Hindlimb muscle (tissue), 1 donor: ENCODE measurements around the gene EBP. TPM values are rescaled to one million over a fixed set of nuclear protein-coding genes. Genes with fewer than 3 reads are reported as not detected.
"Not testable (repeated sequence)": the region's sequence is repeated elsewhere in the genome, so short reads cannot be mapped to it uniquely, and the experiment has no call there.

Source experiments
- DNase-seq: peaks from one replicate; pipeline ENCODE4 v3.0.0-alpha.2; 2013
- polyA plus RNA-seq: library from polyadenylated mRNA; unstranded; fragments of 120-200 nt; gene quantifications from one replicate; pipeline ENCODE4 v1.2.1, GENCODE V29; 2013; ENCODE audit not compliant: insufficient read length

Gene EBP
- polyA plus RNA-seq, 1 donor: 20.0 TPM

- DNase-seq: not testable (repeated sequence)
Observed at GRCh38 chrX:48525853-48526252, 4.2 kb downstream of the EBP start.

GRCh38 chrX:48530736-48531135 lies 9.1 kb downstream of the EBP start:
- no peak for DNase-seq

GRCh38 chrX:48531358-48531959 lies 9.9 kb downstream of the EBP start:
- DNase-seq: no peak

- no peak for DNase-seq
Observed at GRCh38 chrX:48532161-48532560, 10.6 kb downstream of the EBP start.

- no peak for DNase-seq
Observed at GRCh38 chrX:48533165-48533564, 11.6 kb downstream of the EBP start.

DNA sequence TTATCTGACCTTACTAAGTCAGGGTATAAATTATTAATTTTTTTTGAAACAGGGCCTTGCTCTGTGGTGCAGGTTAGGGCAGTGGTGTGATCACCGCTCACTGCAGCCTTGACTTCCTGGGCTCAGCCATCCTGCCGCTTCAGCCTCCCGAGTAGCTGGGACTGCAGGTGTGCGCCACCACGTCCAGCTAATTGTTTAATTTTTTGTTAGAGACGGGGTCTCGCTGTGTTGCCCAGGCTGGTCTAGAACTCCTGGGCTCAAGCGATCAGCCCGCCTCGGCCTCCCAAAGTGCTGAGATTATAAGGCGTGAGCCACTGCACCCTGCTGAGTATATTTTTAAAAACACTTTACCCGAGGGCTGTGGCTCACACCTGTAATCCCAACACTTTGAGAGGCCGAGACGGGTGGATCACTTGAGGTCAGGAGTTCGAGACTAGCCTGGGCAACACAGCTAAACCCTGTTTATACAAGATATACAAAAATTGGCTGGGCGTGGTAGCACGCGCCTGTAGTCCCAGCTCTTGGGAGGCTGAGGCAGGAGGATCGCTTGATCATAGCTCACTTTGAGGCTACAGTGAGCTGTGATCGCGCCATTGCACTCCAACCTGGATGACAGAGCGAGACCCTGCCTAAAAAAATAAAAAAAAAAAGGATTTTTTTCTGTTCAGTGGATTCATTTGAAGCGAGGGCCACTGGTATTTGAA lies 17.2 kb downstream of the EBP start:
- DNase-seq: no peak

DNA sequence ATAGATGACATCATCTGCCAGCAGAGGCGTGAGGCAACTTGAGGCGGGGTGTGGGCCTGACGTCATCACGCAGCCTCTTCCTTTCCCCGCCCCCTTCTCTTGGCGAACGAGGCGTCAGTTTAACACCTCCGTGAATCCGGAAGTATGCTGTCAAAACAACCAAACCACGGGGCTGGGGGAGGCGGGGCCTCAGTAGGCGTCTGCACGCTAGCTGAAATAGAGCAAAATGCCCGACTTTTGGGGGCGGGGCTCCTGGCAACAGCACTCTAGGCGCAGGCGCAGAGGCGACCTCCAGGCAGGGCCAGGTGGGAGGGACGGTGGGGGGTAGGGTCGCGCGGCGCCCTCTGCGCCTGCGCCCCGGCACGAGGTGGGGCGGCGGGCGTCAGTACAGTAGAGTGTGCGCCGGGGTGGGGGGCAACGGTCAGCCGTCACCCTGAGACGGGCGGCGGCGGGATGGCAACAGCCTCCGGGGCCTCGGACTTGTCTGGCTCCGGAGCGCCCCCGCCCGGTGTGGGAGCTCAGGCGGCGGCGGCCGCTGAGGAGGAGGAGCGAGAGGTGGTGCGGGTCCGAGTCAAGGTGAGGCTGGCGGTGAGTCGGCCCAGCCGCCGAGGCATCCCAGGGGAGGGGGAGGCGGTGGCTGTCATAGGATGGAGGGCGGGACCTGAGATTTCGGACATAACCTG lies 17.9 kb downstream of the EBP start, which contains the start of gene TBC1D25:
TBC1D25 (plus strand) TSS at position 370 of the 683 bp plus-strand sequence; CDS start at position 454, 84 bp downstream.
- peak; percentile 94 for DNase-seq

- DNase-seq: peak; percentile 22
Observed at GRCh38 chrX:48540028-48540375, 18.4 kb downstream of the EBP start.

DNA sequence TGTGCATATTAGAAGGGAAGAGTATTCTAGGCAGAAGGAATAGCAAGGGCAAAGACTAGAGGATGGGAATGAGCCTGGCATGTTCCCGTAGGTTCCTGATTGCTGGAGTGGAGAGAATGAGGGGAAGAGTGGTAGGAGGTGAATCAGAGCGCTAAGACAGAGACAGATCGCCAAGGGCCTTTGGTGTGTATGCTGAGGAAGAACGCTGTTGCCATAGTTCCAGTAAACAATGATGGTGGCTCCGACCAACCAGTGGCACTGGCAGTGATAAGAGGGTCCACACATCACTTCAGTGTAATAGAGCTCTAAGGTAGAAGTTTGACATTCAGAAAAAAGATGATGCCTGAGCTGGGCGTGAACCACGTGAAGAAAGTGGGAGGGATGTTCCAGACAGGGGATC lies 18.9 kb downstream of the EBP start:
- DNase-seq: no peak

GRCh38 chrX:48541140-48541814 lies 19.7 kb downstream of the EBP start:
- DNase-seq: no peak

GRCh38 chrX:48548871-48549270 lies 27.3 kb downstream of the EBP start:
- DNase-seq: no peak

GRCh38 chrX:48555731-48556325 lies 34.2 kb downstream of the EBP start:
- DNase-seq: not testable (repeated sequence)

- no peak for DNase-seq
Observed at GRCh38 chrX:48558271-48558670, 36.7 kb downstream of the EBP start.

GRCh38 chrX:48559636-48560035 lies 38.0 kb downstream of the EBP start:
- no peak for DNase-seq

DNA sequence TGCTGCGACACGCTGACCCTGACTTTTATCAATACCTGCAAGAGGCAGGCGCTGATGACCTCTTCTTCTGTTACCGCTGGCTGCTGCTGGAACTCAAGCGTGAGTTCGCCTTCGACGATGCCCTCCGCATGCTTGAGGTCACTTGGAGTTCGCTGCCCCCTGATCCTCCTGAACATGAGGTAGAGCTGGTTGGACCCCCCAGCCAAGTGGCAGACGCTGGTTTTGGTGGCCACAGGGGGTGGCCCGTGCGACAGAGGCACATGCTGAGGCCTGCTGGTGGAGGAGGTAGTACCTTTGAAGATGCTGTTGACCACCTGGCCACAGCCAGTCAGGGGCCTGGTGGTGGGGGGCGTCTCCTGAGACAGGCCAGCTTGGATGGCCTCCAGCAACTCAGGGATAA lies 38.4 kb downstream of the EBP start:
- no peak for DNase-seq

DNA sequence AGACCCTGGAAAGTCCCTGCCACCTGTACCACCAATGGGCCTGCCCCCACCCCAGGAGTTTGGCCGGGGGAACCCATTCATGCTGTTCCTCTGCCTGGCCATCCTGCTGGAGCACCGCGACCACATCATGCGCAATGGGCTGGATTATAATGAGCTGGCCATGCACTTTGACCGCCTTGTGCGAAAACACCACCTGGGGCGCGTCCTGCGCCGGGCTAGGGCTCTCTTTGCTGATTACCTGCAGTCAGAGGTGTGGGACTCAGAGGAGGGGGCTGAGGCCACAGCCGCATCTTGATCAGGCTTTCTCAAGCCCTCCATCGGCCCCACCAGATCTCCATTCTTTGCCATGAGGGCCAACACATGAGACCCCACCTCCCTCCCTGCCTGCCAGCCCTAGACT lies 39.1 kb downstream of the EBP start:
- no peak for DNase-seq

DNA sequence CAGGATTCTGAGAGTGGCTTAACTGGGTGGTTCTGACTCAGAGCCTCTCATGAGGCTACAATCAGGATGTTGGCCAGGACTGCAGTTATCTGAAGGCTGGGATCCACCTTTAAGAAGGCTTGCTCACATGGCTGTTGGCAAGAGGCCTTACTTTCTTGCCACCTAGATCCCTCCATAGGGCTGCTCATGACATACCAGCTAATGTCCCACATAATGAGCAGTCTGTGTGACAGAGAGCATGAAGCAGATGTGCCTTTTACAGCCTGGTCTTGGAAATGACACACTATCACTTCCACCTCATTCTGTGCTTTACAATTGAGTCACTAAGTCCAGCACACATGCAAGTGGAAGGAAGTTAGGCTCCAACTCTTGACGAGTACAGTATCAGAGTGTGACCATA lies 48.4 kb downstream of the EBP start:
- DNase-seq: no peak

- DNase-seq: peak; percentile 35
Observed at GRCh38 chrX:48573690-48574269, 52.2 kb downstream of the EBP start.

DNA sequence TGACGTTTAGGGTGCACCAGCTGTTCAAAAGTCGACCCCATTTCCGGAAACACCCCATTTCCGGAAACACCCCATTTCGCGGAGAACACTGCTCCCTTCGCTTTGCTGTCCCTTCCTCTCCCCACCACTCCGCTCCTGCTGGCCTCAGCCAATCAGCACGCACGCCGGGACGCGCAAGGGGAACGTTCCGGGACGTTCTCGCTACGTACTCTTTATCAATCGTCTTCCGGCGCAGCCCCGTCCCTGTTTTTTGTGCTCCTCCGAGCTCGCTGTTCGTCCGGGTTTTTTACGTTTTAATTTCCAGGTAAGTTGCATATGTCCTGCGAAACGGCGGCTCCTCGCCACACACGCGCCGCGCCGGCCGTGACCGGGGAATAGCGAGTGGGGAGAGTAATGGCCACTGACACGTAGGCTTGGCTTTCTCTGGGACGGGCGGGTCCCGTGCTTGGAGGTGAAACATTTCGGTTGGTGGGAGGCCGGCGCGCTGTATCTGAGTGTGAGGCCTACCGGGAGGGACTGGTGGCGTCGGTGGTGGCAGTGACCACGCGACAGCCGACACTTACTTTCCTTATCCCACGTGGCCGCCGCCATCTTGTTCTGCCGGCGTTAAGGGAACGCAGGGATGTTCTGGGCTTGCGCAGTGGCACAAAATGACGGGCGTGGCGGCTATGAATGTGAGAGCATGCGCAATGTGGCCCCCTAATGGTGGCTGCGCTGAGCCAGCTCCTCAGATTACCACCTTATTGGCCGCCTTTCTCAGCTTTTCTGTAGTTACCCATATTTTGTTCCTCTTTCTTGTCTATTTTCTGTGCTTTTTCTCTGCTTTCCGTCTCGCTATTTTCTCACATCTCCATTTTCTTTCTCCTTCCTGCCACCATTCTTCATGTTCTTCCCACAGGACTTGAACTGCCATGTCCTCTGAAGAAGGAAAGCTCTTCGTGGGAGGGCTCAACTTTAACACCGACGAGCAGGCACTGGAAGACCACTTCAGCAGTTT lies 53.0 kb downstream of the EBP start, which contains the start of gene RBM3:
RBM3 (plus strand) TSS at position 215 of the 997 bp plus-strand sequence; CDS start at position 912, 697 bp downstream.
- DNase-seq: peak; percentile 94

DNA sequence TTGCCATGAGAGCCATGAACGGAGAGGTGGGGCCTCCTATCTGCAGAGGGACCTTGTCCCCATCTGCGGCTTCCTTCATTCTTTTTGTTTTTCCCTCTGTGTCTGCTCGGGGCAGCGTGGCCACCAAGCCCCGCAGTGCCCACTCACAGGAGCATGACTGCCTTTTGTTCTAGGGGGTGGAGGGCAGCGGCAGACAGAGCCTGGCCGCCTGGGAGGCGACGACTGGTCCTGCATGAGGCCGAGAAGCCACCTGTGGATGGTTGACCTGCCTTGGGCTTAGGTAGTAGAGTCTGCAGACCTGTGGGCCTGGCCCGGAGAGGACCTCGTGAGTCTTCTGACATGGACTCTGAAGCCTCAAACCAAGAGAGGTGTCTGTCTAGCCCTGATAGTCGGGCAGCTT lies 54.0 kb downstream of the EBP start:
- no peak for DNase-seq

DNA sequence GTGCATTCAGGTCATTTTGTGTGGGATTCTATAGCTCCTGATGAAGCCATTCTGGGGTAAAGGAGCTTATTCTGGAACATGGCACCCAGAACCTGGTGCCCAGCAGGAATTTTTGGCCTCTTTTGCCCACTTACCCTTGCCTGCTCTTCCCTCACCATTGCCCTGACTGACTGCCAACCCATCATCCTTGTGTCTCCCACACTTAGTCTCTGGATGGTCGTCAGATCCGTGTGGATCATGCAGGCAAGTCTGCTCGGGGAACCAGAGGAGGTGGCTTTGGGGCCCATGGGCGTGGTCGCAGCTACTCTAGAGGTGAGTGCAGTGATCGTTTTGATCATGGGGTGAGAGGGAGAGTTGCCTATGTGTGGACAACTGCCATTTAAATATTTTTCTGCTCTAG lies 54.5 kb downstream of the EBP start:
- no peak for DNase-seq
